ENCODE measurements around the gene RAB40B.

RAB40B gene

GRCh38 chr17:82689077-82689476 is 9.4 kb downstream of the RAB40B start:
- TF ChIP-seq MAX (IDR thresholded peaks at IDR 0.05): no peak
- no peak for TF ChIP-seq FOXM1 (IDR thresholded peaks at IDR 0.05; ENCODE audit: borderline replicate concordance, low read depth)
- TF ChIP-seq EGR1 (IDR thresholded peaks at IDR 0.05): no peak
- TF ChIP-seq USF1 (IDR thresholded peaks at IDR 0.05): no peak
- no peak for TF ChIP-seq CEBPB (IDR thresholded peaks at IDR 0.05)
- no peak for TF ChIP-seq TEAD4 (IDR thresholded peaks at IDR 0.05)
- no peak for TF ChIP-seq EP300 (IDR thresholded peaks at IDR 0.05; ENCODE audit: borderline replicate concordance)
- no peak for TF ChIP-seq TCF12 (IDR thresholded peaks at IDR 0.05; ENCODE audit: low read depth)

- TF ChIP-seq RAD21 (IDR thresholded peaks at IDR 0.05; ENCODE audit: low read depth) (no peak), REST (IDR thresholded peaks at IDR 0.05; ENCODE audit: low read depth) (no peak), EGR1 (IDR thresholded peaks at IDR 0.05) (no peak), CREB1 (IDR thresholded peaks at IDR 0.05; ENCODE audit: low read depth) (no peak), USF1 (IDR thresholded peaks at IDR 0.05) (no peak), TAF1 (IDR thresholded peaks at IDR 0.05; ENCODE audit: low read depth) (no peak), MAX (IDR thresholded peaks at IDR 0.05) (no peak), TCF12 (IDR thresholded peaks at IDR 0.05; ENCODE audit: low read depth) (no peak), EP300 (IDR thresholded peaks at IDR 0.05; ENCODE audit: borderline replicate concordance) (no peak), CEBPB (IDR thresholded peaks at IDR 0.05) (no peak), TEAD4 (IDR thresholded peaks at IDR 0.05) (no peak), ZBTB7A (IDR thresholded peaks at IDR 0.05; ENCODE audit: low read depth) (no peak)
Measured at GRCh38 chr17:82687871-82688270, 10.6 kb downstream of the RAB40B start.

GRCh38 chr17:82687375-82687861 is 11.1 kb downstream of the RAB40B start:
- TF ChIP-seq REST (IDR thresholded peaks at IDR 0.05; ENCODE audit: low read depth): no peak
- no peak for TF ChIP-seq USF1 (IDR thresholded peaks at IDR 0.05)
- no peak for TF ChIP-seq EGR1 (IDR thresholded peaks at IDR 0.05)
- TF ChIP-seq RAD21 (IDR thresholded peaks at IDR 0.05; ENCODE audit: low read depth): no peak

GRCh38 chr17:82686366-82687324 is 11.9 kb downstream of the RAB40B start:
- TF ChIP-seq MAX (IDR thresholded peaks at IDR 0.05) (no peak), RAD21 (IDR thresholded peaks at IDR 0.05; ENCODE audit: low read depth) (no peak), TAF1 (IDR thresholded peaks at IDR 0.05; ENCODE audit: low read depth) (no peak), FOXM1 (IDR thresholded peaks at IDR 0.05; ENCODE audit: borderline replicate concordance, low read depth) (no peak), ZBTB7A (IDR thresholded peaks at IDR 0.05; ENCODE audit: low read depth) (no peak), USF1 (IDR thresholded peaks at IDR 0.05) (no peak), TCF12 (IDR thresholded peaks at IDR 0.05; ENCODE audit: low read depth) (no peak), TEAD4 (IDR thresholded peaks at IDR 0.05) (no peak)

- no peak for TF ChIP-seq EP300 (IDR thresholded peaks at IDR 0.05; ENCODE audit: borderline replicate concordance)
- TF ChIP-seq FOXM1 (IDR thresholded peaks at IDR 0.05; ENCODE audit: borderline replicate concordance, low read depth): no peak
- no peak for TF ChIP-seq TEAD4 (IDR thresholded peaks at IDR 0.05)
Measured at GRCh38 chr17:82685291-82685690, 13.2 kb downstream of the RAB40B start.

All from Ishikawa (cell line).